Thyroid gland (tissue), 4 donors: ENCODE measurements around the gene FAM229A.

Experiments used
- CTCF ChIP-seq, 6 experiments: fragments of 200-600 bp in 3 of 6; fragments of 450-650 bp in 3 of 6; sonication (generic) in 3 of 6; IDR thresholded peaks; one replicate each; pipeline ENCODE4 v1.5.1; 2016 to 2019; ENCODE audit warnings: antibody characterized with exemption in 6 of 6, mild to moderate bottlenecking in 2 of 6, inconsistent platforms in 1 of 6, moderate library complexity in 1 of 6
- POLR2A ChIP-seq, 2 donors: fragments of 450-650 bp; IDR thresholded peaks; one replicate each; pipeline ENCODE4 v1.6.1; 2017; ENCODE audit warnings: antibody characterized with exemption in 2 of 2, mild to moderate bottlenecking in 2 of 2, moderate library complexity in 1 of 2

DNA sequence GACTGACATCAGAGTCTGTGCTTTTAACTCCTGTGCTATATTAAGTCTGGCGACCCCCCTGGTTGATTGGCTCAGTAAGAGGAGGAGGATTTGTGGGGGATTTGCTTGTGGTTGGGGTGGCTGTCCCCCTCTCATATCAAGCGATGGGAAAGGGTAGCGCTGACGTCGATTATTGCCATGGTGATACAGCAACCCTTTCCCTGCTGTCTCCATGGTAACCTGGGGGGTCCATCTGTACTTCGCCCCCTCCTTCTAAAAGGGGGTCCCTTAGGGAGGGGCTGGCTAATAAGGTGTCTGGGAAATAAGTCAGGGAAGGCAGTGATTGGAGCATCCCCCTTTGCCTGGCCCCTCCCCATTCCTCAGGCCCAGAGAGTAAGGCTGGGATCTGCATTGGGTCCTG lies 4.7 kb downstream of the FAM229A start:
- TF ChIP-seq POLR2A (IDR thresholded peaks at IDR 0.05), result no peak
- no peak for TF ChIP-seq CTCF (IDR thresholded peaks at IDR 0.05)
